Osteoblast (primary cell): ENCODE results near the gene HES2. TPM values are rescaled to one million over a fixed set of nuclear protein-coding genes. Genes with fewer than 3 reads are reported as not detected.

Experiments
- DNase-seq: peaks from one replicate; pipeline ENCODE4 v3.0.0; 2011; ENCODE audit warnings: low spot score, mixed read lengths; ENCODE audit not compliant: insufficient read length; ENCODE audit errors: missing footprints
- H2AFZ ChIP-seq: 2 replicates; pipeline ENCODE4 v1.6.0; 2011; ENCODE audit warnings: mild to moderate bottlenecking, low read length
- H3K27ac ChIP-seq: 2 replicates; pipeline ENCODE4 v1.5.1; 2011; ENCODE audit warnings: mild to moderate bottlenecking, low read depth, low read length, moderate library complexity
- H3K27me3 ChIP-seq: 2 replicates; pipeline ENCODE4 v1.6.0; 2012; ENCODE audit warnings: mild to moderate bottlenecking, control low read depth, inconsistent platforms, low read length, moderate library complexity; ENCODE audit not compliant: insufficient read depth
- H3K36me3 ChIP-seq: 2 replicates; pipeline ENCODE4 v1.5.1; 2011; ENCODE audit warnings: mild to moderate bottlenecking, low read length, control low read depth, moderate library complexity; ENCODE audit not compliant: insufficient read depth
- H3K4me1 ChIP-seq: 2 replicates; pipeline ENCODE4 v1.5.1; 2011; ENCODE audit warnings: mild to moderate bottlenecking, low read length, control low read depth, moderate library complexity; ENCODE audit not compliant: insufficient read depth
- H3K4me2 ChIP-seq: 2 replicates; pipeline ENCODE4 v1.6.0; 2011; ENCODE audit warnings: mild to moderate bottlenecking, low read length; ENCODE audit not compliant: insufficient read depth
- H3K4me3 ChIP-seq: fragments of 200-600 bp; sonication (generic); 3 replicates; pipeline ENCODE4 v1.5.1; 2012; ENCODE audit warnings: mild to moderate bottlenecking, low read length, inconsistent platforms; ENCODE audit not compliant: insufficient read depth
- H3K79me2 ChIP-seq: 2 replicates; pipeline ENCODE4 v1.6.0; 2012; ENCODE audit warnings: mild to moderate bottlenecking, low read length, control low read depth, inconsistent platforms; ENCODE audit not compliant: insufficient read depth
- H3K9me3 ChIP-seq: 2 replicates; pipeline ENCODE4 v1.5.1; 2011; ENCODE audit warnings: low read depth, low read length, control low read depth
- H4K20me1 ChIP-seq: 2 replicates; pipeline ENCODE4 v1.6.0; 2012; ENCODE audit warnings: mild to moderate bottlenecking, low read length, control low read depth; ENCODE audit not compliant: insufficient read depth
- total RNA-seq: library from RNA; depleted of rRNA; stranded (reverse); fragments of >200 nt; gene quantifications from 2 replicates; pipeline ENCODE4 v1.2.3, GENCODE V29; 2012
- TF ChIP-seq, protein P1 (sequence below): IDR thresholded peaks from 2 replicates; pipeline ENCODE4 v1.5.1; 2011; ENCODE audit warnings: mild to moderate bottlenecking, low read depth, low read length, moderate library complexity; ENCODE audit errors: extremely low read depth

Gene HES2, protein sequence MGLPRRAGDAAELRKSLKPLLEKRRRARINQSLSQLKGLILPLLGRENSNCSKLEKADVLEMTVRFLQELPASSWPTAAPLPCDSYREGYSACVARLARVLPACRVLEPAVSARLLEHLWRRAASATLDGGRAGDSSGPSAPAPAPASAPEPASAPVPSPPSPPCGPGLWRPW
- not detected in 2 replicates for total RNA-seq

DNA sequence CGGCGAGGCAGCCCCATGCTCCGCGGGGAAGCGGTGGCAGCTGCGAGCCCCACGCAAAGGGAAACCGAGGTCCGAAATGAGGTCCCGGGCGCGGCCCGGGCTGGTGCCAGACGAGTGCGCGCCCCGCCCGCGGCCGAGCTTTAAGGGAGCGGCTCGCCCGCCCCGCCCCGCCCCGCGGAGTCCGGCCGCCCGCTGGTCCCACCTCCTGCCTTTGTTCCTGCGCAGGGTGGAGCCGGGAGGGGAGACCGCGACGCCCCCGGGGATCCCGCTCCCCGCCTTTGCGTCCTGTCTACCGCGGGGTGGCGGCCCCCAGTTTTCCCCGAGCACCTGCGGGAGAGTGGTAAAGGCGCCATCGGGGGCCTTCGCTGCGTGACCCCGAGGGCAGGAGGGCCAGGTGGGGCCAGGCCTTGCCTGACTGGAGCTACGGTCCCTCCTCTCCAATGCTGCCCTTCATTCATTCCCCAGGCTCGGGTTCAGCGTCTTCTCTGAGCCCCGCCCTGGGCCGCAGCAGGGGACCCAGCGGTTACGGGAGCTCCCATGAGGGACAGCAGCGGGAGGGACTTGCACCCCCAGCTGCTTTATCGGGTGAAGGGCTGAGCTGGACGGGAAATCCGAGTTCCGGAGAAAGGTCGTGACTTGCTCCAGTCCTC is at the start of gene HES2:
HES2 (minus strand) TSS at position 116 of the 650 bp plus-strand sequence; CDS start at position 17, 99 bp downstream.
- TF ChIP-seq, protein P1, sequence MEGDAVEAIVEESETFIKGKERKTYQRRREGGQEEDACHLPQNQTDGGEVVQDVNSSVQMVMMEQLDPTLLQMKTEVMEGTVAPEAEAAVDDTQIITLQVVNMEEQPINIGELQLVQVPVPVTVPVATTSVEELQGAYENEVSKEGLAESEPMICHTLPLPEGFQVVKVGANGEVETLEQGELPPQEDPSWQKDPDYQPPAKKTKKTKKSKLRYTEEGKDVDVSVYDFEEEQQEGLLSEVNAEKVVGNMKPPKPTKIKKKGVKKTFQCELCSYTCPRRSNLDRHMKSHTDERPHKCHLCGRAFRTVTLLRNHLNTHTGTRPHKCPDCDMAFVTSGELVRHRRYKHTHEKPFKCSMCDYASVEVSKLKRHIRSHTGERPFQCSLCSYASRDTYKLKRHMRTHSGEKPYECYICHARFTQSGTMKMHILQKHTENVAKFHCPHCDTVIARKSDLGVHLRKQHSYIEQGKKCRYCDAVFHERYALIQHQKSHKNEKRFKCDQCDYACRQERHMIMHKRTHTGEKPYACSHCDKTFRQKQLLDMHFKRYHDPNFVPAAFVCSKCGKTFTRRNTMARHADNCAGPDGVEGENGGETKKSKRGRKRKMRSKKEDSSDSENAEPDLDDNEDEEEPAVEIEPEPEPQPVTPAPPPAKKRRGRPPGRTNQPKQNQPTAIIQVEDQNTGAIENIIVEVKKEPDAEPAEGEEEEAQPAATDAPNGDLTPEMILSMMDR = no peak
- no peak within 1 kb of the TSS for H3K4me3 ChIP-seq
- H2AFZ ChIP-seq = no peak within 1 kb of the TSS
- H3K27me3 ChIP-seq = peaks cover 91% of the 10 kb centered on the region
- DNase-seq = peak; percentile 92
- H3K36me3 ChIP-seq = no peaks in the 10 kb centered on the region
- peaks cover 3% of the 10 kb centered on the region for H4K20me1 ChIP-seq
- H3K9me3 ChIP-seq = no peaks in the 10 kb centered on the region
- H3K4me2 ChIP-seq = no peak within 1 kb of the TSS
- H3K79me2 ChIP-seq = no peaks in the 10 kb centered on the region
- H3K27ac ChIP-seq = no peak within 1 kb of the TSS
- peaks cover 9% of the 10 kb centered on the region for H3K4me1 ChIP-seq

DNA sequence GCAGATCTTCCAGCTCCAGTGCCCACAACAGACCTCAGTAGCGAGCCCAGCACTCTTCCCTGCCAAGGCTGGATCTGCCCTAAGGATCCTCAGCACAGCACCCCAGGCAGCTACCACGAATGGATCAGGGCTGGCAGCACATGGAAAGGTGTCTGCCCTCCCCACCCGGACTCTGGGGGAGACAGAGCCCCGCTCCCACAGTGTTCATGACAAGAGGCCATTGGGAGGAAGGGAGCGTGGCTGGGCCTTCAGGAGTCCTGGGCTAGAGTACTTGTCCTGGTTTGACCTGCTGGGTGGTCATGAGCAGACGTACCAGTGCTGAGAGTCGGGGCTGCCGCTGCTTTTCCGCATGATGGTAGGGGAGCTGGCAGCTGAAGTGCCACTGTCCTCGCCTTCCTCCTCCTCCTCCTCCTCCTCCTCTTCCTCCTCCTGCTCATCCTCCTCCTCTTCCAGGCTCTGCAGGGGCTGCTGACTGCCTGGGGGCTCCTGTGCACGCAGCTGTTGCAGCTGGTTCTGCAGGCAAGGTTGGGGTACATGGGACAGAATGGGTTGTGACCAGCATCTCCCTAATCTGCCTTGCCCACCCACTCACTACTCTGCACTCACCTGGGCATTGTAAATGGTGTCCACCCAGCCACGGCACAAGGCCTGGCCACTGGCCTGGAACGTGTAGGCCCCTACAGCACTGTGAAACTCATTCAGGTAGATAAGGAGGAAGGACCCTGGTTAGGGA is 49.2 kb upstream of the HES2 start:
- Histone ChIP-seq H2AFZ (no peak overlapping the region), H3K27me3 (no peaks in the 10 kb centered on the region), H3K4me3 (no peak overlapping the region), H3K36me3 (peaks cover 24% of the 10 kb centered on the region), H3K79me2 (no peaks in the 10 kb centered on the region), H3K27ac (no peak overlapping the region), H4K20me1 (peaks cover 5% of the 10 kb centered on the region), H3K4me1 (no peaks in the 10 kb centered on the region), H3K9me3 (no peaks in the 10 kb centered on the region), H3K4me2 (no peak overlapping the region)
- TF ChIP-seq, protein P1 = no peak
- peak; percentile 92 for DNase-seq

DNA sequence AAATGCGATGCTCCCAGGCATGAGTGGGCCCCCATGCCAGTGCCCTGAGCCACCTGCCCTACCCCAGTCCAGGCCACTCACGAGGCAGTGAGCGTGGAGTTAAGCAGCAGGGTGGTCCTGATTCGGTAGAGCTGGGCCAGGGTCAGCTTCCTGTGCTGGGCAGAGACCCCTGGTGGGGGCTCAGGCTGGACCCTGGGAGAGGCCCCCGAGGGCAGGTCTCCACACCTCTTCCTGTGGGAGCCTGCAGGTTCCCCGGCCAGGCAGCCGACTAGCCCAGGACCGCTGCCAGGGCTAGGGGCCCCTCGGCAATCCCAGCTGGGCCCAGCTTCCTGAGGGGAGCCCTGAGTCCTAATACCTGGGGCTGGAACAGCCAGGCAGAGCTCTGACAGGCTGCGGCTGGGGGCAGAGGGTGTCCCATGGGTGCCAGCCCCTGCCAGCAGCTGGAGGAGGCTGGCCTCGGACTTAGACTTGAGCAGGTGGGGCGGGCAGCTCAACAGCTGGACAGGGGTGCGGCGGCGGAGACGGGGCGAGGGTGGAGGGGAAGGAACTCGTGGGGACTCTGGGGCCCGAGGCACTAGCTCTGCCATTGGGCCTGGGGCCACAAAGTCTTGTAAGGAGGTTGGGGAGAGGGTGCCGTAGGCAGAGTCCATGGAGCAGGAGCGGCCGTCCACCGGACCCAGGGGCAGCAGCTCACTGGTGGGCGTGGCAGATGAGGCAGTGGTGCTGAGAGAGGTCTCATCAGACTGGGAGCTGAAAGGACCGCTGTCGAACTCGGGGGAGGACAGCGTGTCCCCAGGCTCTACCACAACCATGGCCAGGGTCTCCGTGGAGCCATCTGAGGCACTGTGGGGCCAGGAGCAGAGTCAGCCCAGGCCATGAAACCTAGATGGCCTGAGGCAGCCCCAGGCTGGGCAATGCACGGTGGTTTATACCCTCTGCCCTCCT is 48.3 kb upstream of the HES2 start:
- H3K4me2 ChIP-seq = no peak overlapping the region
- H3K36me3 ChIP-seq = peaks cover 24% of the 10 kb centered on the region
- H3K9me3 ChIP-seq = no peaks in the 10 kb centered on the region
- no peak overlapping the region for H3K4me3 ChIP-seq
- no peak overlapping the region for H3K27ac ChIP-seq
- peaks cover 5% of the 10 kb centered on the region for H4K20me1 ChIP-seq
- no peaks in the 10 kb centered on the region for H3K27me3 ChIP-seq
- DNase-seq = peak; percentile 86
- TF ChIP-seq, protein P1 = no peak
- no peaks in the 10 kb centered on the region for H3K4me1 ChIP-seq
- no peak overlapping the region for H2AFZ ChIP-seq
- no peaks in the 10 kb centered on the region for H3K79me2 ChIP-seq
